ENCODE data around the gene SPPL2B.

Gene SPPL2B

DNA sequence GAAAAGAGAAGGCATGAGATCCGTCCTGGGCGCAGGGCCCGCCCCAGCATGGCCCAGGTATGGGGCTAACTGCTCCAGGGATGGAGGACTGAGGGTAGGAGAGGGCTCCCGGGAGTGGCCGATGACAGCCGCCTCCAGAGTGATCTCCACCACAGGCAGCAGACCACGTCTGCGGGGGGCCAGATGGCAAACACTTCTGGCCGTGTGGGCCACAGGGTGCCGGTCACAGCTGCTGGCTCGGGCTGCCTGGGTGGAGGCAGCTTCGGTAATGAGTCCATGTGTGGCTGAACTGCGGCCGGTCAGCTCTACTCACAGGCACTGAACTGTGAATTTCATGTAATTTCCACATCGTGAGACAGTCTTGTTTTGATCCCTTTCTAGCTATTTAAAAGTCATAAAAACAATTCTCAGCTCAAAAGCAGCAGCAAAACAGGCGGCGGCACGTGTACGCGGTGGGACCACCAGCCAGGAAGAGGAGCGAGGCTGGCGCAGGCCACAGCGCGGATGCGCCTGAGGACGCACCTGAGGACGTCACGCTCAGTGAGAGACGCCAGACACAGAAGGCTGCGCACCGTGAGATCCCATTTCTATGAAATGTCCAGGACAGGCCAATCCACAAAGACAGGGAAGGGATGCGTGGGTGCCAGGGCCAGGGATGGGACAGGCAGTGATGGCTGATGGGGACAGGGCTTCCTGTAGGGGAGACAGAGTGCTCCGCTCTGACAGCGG is 4.1 kb upstream of the SPPL2B start:
- DNase-seq (ENCODE audit: low read depth): no peak

DNA sequence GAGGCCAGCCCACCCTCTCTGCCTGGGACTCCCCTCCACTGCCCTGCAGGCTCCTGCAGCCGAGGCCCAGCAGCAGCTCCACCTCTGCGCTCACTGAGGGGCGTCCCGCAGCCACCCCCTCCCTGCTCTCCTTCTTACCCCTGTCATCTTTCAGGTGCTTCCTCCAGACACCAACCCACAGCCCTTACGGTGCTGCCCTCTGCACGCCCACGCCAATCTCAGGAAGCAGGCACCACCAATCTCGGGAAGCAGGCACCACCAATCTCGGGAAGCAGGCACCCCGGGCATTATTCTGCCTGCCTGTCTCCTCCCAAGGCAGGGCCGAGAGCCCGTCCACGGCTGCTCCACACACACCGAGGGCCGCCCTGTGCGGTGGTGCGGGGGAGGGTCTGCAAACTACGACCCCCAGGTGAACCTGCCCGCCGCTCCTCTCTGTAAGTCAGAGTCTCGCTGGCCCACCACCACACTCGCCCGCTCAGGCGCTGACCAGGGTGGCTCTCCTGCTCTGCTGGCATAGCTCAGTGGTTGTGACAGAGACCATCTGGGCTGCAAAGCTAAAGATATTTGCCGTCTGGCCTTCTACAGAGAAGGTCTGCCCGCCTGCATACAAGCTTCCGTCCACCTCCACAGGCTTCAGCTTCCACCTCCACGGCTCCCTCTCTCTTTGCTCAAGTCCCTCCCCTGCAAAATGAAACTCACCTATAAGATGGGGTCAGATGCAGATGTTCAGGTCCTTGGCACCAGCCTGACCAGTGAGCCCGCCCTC is 3.0 kb upstream of the SPPL2B start:
- no peak for DNase-seq (ENCODE audit: low read depth)

GRCh38 chr19:2326699-2327360 is 1.7 kb upstream of the SPPL2B start:
- DNase-seq (ENCODE audit: low read depth): no peak

DNA sequence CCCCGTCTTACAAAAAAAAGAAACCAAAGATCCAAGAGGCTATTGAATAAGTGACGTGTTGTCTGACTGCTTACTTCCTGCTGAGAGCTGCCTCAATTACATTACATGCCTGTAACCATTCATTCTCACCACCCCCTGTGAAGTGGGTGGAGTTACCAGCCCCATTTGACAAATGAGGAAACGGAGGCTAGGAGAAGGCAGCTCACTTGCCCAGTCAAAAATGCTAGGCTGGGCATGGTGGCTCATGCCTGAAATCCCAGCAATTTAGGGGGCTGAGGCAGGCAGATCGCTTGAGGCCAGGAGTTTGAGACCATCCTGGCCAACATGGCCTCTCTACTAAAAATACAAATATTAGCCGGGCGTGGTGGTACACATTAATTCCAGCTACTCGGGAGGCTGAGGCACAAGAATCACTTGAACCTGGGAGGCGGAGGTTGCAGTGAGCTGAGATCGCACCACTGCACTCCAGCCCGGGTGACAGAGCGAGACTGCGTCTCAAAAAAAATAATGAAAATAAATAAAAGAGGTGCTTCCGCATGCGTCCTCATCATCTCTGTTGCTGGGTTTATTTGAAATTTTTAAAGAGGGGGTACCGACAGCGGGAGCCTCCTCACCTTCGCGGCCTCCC is 597 bp upstream of the SPPL2B start:
- no peak for DNase-seq (ENCODE audit: low read depth)

- DNase-seq (ENCODE audit: low read depth): no peak
Measured at GRCh38 chr19:2329149-2329478, 630 bp downstream of the SPPL2B start.

DNA sequence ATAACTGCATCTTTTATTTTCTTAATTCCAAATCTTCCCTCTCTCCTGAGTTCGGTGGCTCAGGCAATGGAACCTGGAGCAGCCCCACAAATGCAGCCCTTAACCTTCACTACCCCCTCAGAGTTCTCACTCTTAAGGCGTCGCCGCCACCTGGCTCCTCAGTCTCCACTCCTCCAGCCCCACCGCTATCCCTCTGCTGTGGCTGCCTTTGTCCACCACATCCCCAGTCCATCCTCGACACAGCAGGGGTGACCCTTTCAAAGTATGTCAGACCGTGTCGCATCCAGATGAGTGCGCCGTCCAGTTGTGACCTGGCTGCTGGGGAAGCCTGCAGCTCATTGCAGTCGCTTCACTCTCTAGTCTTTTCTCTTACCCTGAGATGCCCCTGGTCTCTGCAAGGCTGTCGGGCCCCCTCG is 1.0 kb downstream of the SPPL2B start:
- no peak for DNase-seq (ENCODE audit: low read depth)

DNA sequence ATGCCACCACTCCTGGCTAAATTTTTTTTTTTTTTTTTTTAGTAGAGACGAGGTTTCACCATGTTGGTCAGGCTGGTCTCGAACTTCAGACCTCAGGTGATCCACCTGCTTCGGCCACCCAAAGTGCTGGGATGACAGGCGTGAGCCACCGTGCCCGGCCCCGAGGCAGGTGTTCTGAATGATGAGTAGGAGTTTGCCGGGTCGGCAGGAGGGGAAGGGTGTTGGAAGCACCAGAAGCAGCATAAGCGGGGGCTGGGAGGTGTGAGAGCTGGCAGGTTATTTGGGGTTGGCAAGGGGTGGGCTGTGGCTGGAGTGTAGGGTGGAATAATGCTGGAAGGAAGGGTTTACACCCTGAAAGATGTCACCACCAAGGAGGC is 1.8 kb downstream of the SPPL2B start:
- no peak for DNase-seq (ENCODE audit: low read depth)

DNA sequence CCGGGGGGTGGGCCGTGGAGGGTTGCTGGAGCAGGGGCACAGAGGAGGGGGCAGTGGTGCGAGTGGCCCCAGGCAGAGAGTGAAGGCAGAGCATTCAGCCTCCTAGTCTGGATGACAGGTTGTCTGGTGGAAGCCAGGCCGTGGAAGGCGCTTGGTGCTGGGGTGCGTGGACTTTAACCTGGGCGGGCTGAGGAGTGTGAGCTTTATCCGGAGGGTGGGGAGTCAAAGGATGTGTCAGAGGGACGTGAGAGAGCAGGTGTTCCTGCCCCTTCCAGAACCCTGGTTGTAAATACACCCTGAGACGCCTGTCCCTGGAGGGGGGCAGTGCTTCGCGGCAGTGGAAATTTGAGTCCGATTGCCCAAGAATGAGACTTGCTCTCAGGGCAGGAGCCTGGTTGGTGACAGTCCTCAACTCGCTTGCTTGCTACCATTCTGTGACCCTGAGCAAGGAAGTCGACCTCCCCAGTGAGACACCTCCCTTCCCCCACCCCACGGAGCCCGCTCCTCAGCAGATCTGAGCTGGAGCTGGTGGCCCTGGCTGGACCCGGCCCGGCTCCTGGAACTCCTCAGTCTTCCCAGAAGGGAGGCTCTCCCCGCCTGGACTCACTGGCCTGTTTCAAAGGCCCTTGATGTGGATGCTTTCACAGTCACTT is 2.3 kb downstream of the SPPL2B start:
- DNase-seq (ENCODE audit: low read depth): no peak

DNA sequence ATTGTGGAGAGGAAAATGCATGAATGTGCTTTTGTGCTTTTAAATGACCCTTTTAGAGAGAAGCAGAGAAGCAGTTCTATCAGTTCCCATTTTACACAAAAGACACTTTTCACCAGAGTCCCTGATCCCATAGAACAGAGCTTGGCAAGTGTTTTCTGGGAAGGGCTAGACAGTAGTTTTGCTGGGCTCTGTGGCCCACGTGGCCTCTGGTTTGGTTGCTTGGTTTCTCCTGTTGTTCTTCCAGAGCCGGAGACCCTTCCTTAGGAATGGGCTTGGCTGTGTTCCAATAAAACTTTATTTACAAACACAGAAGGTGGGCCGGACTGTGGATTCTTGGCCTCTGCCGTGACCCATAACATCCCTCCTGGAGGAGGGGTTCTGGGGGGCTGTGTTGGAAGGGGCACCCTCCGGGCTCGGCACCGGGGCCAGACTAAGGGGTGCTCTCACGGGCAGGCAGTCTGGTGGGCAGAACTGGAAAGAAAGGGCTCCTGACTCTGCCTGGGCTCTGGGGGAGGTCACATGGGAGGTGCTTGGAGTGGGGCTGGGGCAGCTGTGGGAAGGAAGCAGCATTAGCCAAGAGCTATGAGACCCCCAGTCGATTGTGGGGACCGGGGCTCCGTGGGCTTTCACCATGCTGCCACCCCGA is 3.2 kb downstream of the SPPL2B start:
- no peak for DNase-seq (ENCODE audit: low read depth)

DNA sequence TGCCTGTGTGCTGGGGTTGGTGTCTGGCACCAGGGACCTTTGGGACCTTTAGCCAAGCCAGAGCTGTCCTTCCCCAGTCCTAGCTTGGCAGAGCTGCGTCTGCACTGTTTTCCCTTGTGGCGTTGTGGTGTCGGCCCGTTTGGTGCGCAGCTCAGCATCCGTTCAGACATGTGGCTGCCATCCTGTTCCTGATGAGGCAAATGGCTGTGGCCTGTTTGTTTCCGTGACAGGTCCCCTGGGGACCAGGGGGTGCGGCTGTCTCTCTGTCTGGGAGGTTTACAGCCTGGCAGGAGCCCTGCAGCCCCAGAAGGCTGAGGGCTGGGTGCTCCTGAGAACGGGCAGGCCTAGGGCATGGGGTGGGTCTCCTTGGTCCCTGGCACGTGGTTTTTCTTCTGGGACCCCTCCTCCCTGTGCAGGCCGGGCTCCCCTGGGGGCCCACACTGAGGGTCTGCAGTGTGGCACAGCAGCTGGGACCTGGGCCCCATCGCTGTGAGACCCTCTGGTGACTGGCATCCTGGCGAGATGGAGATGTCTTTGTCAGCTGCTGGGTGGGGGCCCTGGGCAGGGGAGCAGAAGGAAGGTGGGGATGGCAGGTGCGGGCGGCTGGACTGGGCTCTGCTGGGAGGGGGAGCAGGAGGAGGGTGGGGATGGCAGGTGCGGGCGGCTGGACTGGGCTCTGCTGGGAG is 4.0 kb downstream of the SPPL2B start:
- DNase-seq (ENCODE audit: low read depth): peak; percentile 40

- DNase-seq (ENCODE audit: low read depth): no peak
Measured at GRCh38 chr19:2333027-2333806, 4.7 kb downstream of the SPPL2B start.

DNA sequence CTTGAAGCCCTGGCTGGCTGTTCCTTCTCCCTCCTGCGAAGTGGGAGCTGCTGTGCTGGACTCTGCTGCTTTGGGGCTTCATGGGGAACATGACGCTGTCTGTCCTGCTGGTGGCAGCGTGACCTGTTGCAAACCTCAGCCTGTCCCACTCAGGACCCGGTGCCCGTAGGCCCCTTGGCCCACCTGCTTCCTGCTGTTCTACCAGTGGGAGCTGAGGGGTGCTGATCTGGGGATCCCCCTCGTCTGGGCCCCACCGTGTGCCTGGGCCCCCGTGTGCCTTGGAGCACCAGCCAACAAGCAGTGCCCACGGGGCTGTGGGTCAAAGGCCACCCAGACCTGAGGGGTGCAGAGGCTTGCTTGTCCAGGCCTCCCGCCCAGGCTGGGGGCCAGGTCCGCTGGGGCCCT is 5.3 kb downstream of the SPPL2B start:
- no peak for DNase-seq (ENCODE audit: low read depth)

DNA sequence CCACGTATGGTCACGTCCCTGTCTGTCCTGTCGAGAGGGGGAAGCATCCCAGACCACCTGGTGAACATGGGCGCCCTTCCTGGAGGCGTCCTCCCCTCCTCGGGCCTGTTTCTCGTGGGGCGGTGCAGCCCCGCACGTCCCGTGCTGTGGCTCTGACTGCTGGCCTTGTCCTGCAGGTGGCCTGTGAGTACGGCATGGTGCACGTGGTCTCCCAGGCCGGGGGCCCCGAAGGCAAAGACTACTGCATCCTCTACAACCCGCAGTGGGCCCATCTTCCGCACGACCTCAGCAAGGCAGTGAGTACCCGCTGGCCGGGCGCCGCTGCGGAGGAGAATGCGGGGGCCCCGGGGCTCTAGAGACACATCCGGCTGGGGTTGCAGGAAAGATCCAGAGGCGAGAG is 5.9 kb downstream of the SPPL2B start:
- DNase-seq (ENCODE audit: low read depth): no peak

DNA sequence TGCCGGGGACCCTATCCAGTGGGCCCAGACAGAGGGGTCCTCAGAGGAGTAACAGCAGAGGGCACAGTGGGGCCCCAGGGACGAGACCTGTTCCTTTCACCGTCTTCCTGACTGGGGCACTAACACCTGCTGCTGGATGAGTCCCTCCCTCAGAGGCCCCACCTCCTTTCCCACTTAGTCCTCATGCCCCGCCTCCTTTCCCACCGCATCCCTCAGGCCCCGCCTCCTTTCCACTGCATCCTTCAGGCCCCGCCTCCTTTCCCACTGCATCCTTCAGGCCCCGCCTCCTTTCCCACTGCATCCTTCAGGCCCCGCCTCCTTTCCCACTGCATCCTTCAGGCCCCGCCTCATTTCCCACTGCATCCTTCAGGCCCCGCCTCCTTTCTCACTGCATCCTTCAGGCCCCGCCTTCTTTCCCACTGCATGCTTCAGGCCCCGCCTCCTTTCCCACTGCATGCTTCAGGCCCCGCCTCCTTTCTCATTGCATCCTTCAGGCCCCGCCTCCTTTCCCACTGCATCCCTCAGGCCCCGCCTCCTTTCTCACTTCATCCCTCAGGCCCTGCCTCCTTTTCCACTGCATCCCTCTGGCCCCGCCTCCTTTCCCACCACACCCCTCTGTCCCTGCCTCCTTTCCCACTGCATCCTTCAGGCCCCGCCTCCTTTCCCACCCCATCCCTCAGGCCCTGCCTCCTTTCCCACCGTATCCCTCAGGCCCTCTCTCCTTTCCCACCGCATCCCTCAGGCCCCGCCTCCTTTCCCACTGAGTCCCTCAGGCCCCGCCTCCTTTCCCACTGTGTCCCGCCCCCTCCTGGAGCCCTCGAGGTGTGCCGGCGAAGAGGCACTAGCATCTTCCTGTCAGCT is 6.7 kb downstream of the SPPL2B start:
- DNase-seq (ENCODE audit: low read depth): no peak

DNA sequence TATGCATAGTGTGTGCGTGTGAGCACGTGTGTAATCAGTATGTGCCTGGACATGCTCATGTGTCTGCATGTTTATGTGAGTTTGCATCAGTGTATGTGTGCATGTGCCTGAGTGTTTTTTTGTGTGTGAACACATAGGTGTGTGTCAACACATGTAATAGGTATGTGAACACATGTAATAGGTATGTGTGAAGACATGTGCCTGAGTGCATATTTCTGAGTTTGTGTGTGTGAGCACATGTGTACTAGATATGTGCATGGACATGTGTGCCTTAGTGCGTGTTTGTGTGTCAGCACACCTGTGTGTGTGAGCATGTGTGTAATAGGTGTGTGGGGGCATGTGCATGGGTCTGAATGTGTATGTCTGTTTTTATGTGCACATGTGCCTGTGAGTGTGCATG is 7.4 kb downstream of the SPPL2B start:
- DNase-seq (ENCODE audit: low read depth): no peak

GRCh38 chr19:2336528-2337328 is 8.2 kb downstream of the SPPL2B start:
- no peak for DNase-seq (ENCODE audit: low read depth)

GRCh38 chr19:2337329-2337707 is 8.8 kb downstream of the SPPL2B start:
- DNase-seq (ENCODE audit: low read depth): no peak

GRCh38 chr19:2338055-2338615 is 9.7 kb downstream of the SPPL2B start:
- no peak for DNase-seq (ENCODE audit: low read depth)

All from activated T-cell treated with anti-CD3 and anti-CD28 coated beads for 1 hour (primary cell).